Stimulated activated CD4-positive, alpha-beta T cell treated with anti-CD3 and anti-CD28 coated beads, Interleukin-1b, Interleukin-23, amount 100 ng/mL, for 1 hour (primary cell): Measurements from ENCODE around the gene STARD13.

Source experiments
- DNase-seq, 2 donors: peaks; one replicate each; pipeline ENCODE4 v3.0.0-alpha.2; 2020; ENCODE audit warnings: low read depth in 2 of 2

STARD13 gene

GRCh38 chr13:33057019-33057780 is 228.4 kb downstream of the STARD13 start:
- DNase-seq = no peak

GRCh38 chr13:33053397-33054066 is 232.0 kb downstream of the STARD13 start:
- DNase-seq = no peak
